Neural progenitor cell (in vitro differentiated cells): Measurements from ENCODE around the gene CEP104. TPM values are rescaled to one million over a fixed set of nuclear protein-coding genes. Genes with fewer than 3 reads are reported as not detected.

Experiments used
- DNase-seq: peaks from one replicate; pipeline ENCODE4 v3.0.0-alpha.2; 2016; ENCODE audit warnings: low spot score
- H2AFZ ChIP-seq: fragments of 200-600 bp; sonication (generic); replicated peaks from 2 replicates; pipeline ENCODE4 v1.6.1; 2016; ENCODE audit warnings: antibody characterized with exemption
- H3F3A ChIP-seq: fragments of 200-600 bp; sonication (generic); 2 replicates; pipeline ENCODE4 v1.6.1; 2016; ENCODE audit warnings: antibody characterized with exemption, low read depth
- H3K27ac ChIP-seq: fragments of 200-600 bp; sonication (generic); 2 replicates; pipeline ENCODE4 v1.5.1; 2016; ENCODE audit warnings: mild to moderate bottlenecking
- H3K27me3 ChIP-seq: fragments of 200-600 bp; sonication (generic); 2 replicates; pipeline ENCODE4 v1.6.1; 2016; ENCODE audit warnings: mild to moderate bottlenecking, moderate library complexity
- H3K36me3 ChIP-seq: fragments of 200-600 bp; sonication (generic); 2 replicates; pipeline ENCODE4 v1.5.1; 2016
- H3K4me1 ChIP-seq: fragments of 200-600 bp; sonication (generic); 2 replicates; pipeline ENCODE4 v1.6.1; 2016; ENCODE audit warnings: mixed run types
- H3K4me2 ChIP-seq: fragments of 200-600 bp; sonication (generic); 2 replicates; pipeline ENCODE4 v1.6.1; 2016
- H3K4me3 ChIP-seq: fragments of 200-600 bp; sonication (generic); 2 replicates; pipeline ENCODE4 v1.5.1; 2016
- H3K79me2 ChIP-seq: fragments of 200-600 bp; sonication (generic); 2 replicates; pipeline ENCODE4 v1.6.1; 2016; ENCODE audit warnings: low read depth
- H3K9ac ChIP-seq: fragments of 200-600 bp; sonication (generic); 2 replicates; pipeline ENCODE4 v1.6.1; 2016
- H3K9me3 ChIP-seq: fragments of 200-600 bp; sonication (generic); 2 replicates; pipeline ENCODE4 v1.5.1; 2016; ENCODE audit warnings: low read depth
- H4K20me1 ChIP-seq: fragments of 200-600 bp; sonication (generic); 2 replicates; pipeline ENCODE4 v1.6.1; 2016; ENCODE audit warnings: low read depth
- H3K27ac Mint-ChIP-seq: 3 replicates; pipeline ENCODE4 v1.8.0; 2021; ENCODE audit warnings: mixed read lengths
- H3K27me3 Mint-ChIP-seq: 2 replicates; pipeline ENCODE4 v1.8.0; 2022; ENCODE audit warnings: low read depth, mild to moderate bottlenecking, inconsistent platforms, moderate library complexity, mixed read lengths; ENCODE audit not compliant: insufficient read depth
- H3K36me3 Mint-ChIP-seq: 3 replicates; pipeline ENCODE4 v1.8.0; 2021; ENCODE audit warnings: mixed read lengths
- H3K4me1 Mint-ChIP-seq: 3 replicates; pipeline ENCODE4 v1.8.0; 2021; ENCODE audit warnings: mixed read lengths
- H3K4me3 Mint-ChIP-seq: 3 replicates; pipeline ENCODE4 v1.8.0; 2021; ENCODE audit warnings: mild to moderate bottlenecking, moderate library complexity, mixed read lengths
- H3K9me3 Mint-ChIP-seq: 3 replicates; pipeline ENCODE4 v1.8.0; 2020; ENCODE audit warnings: mixed read lengths
- EZH2 ChIP-seq: fragments of 200-600 bp; sonication (generic); IDR thresholded peaks from 2 replicates; pipeline ENCODE4 v1.6.1; 2017; ENCODE audit warnings: antibody characterized with exemption, mild to moderate bottlenecking, moderate library complexity
- EZH2phosphoT487 ChIP-seq: fragments of 200-600 bp; sonication (generic); IDR thresholded peaks from 2 replicates; pipeline ENCODE4 v1.6.1; 2017; ENCODE audit warnings: antibody characterized with exemption
- total RNA-seq: library from RNA; depleted of rRNA; stranded (reverse); fragments of >200 nt; gene quantifications from 2 replicates; pipeline ENCODE4 v1.2.3, GENCODE V29; 2015; ENCODE audit warnings: low replicate concordance
- TF ChIP-seq, protein P1 (sequence below): fragments of 200-600 bp; sonication (generic); IDR thresholded peaks from 2 replicates; pipeline ENCODE4 v1.5.1; 2017; ENCODE audit warnings: antibody characterized with exemption, mild to moderate bottlenecking

CEP104 gene
- total RNA-seq, 1 donor from 2014 or later = 12.9 TPM

DNA sequence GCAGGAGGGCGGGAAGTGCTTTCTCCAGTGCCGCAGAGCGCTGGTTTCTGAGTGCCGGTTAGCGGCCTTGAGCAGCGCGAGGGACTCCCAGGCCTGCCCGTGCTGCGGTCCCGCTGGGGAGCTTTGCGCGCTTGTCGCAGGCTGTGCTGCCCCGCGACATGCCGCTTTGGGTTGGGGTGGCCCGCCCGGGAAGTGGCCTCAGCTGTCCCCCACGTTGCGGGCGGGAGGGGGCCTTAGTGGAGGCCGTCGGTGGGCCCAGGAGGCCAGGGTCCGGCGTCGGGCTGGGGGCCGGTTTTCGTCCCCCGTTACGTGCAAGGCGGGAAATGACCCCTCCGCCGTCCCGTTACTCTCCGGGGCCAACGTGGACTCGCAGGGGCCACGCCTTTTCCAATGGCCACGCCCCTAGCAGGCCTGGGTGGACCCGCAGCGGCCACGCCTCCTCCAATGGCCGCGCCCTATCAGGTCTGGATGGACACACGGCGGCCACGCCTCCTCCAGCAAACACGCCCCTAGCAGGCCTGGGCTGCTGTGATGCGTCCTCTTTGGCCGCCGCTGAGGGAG, 44.0 kb upstream of the CEP104 start:
- Histone ChIP-seq H3F3A (peaks cover 12% of the 10 kb centered on the region), H3K9me3 (peaks cover 5% of the 10 kb centered on the region), H3K9ac (no peak overlapping the region), H3K4me2 (peak overlapping the region; percentile 83), H3K27ac (peak overlapping the region; percentile 68), H3K79me2 (peaks cover 38% of the 10 kb centered on the region), H3K4me1 (peaks cover 20% of the 10 kb centered on the region), H2AFZ (peak overlapping the region; percentile 96), H3K36me3 (peaks cover 4% of the 10 kb centered on the region), H3K4me3 (peak overlapping the region; percentile 79), H3K27me3 (no peaks in the 10 kb centered on the region), H4K20me1 (peaks cover 7% of the 10 kb centered on the region)
- TF ChIP-seq EZH2 = no peak
- TF ChIP-seq, protein P1, sequence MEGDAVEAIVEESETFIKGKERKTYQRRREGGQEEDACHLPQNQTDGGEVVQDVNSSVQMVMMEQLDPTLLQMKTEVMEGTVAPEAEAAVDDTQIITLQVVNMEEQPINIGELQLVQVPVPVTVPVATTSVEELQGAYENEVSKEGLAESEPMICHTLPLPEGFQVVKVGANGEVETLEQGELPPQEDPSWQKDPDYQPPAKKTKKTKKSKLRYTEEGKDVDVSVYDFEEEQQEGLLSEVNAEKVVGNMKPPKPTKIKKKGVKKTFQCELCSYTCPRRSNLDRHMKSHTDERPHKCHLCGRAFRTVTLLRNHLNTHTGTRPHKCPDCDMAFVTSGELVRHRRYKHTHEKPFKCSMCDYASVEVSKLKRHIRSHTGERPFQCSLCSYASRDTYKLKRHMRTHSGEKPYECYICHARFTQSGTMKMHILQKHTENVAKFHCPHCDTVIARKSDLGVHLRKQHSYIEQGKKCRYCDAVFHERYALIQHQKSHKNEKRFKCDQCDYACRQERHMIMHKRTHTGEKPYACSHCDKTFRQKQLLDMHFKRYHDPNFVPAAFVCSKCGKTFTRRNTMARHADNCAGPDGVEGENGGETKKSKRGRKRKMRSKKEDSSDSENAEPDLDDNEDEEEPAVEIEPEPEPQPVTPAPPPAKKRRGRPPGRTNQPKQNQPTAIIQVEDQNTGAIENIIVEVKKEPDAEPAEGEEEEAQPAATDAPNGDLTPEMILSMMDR = no peak
- no peak for TF ChIP-seq EZH2phosphoT487
- Mint-ChIP-seq H3K27ac (peak overlapping the region; percentile 100), H3K27me3 (peaks cover 14% of the 10 kb centered on the region), H3K4me3 (peak overlapping the region; percentile 97), H3K4me1 (peaks cover 29% of the 10 kb centered on the region), H3K9me3 (peaks cover 15% of the 10 kb centered on the region), H3K36me3 (peaks cover 19% of the 10 kb centered on the region)
- DNase-seq = peak; percentile 99

DNA sequence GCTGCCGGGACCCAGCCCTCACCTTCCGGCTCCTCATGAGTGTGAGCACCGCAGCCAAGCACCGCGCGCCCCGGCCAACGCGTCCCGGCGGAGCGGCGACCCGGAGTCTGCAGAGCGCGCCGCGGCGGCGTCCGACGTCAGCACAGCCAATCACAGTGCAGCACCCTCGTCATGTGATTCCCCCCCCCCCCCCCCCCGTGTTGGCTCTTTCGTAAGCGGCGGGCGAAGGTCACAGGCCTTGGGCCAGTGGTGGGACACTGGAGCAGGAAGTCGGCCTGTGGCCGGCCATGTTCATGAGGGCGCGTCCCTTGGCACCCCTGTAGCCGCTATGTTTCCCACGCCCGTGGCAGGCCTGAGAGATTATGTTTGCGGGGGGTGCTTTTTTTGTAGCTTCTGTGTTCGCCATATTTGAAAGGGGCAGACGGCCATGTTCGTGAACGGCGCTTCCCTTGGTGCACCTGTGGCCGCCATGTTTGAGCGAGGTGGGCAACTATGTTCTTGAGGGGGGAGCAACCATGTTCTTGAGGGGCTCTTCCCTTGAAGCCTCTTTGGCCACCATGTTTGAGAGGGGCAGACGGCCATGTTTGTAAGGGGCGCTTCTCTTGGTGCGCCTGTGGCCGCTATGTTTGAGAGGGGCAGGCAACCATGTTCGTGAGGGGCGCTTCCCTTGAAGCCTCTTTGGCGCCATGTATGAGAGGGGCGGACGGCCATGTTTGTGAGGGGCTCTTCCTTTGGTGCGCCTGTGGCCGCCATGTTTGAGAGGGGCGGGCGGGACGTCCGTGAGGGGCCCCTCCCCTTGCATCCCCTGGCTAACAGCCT, 43.3 kb upstream of the CEP104 start, which contains the start of gene C1orf174:
Gene C1orf174 (minus strand): TSS at position 123 of the 819 bp plus-strand sequence. CDS start 86 bp downstream, at position 37.
- Mint-ChIP-seq H3K27me3 (peaks cover 8% of the 10 kb centered on the region), H3K9me3 (peaks cover 15% of the 10 kb centered on the region), H3K4me1 (peaks cover 26% of the 10 kb centered on the region), H3K27ac (peak within 1 kb of the TSS; percentile 100), H3K36me3 (peaks cover 19% of the 10 kb centered on the region), H3K4me3 (peak within 1 kb of the TSS; percentile 97)
- Histone ChIP-seq H3K27me3 (no peaks in the 10 kb centered on the region), H3K4me1 (peaks cover 20% of the 10 kb centered on the region), H3K4me2 (peak within 1 kb of the TSS; percentile 83), H3F3A (peaks cover 12% of the 10 kb centered on the region), H3K9ac (peak within 1 kb of the TSS; percentile 70), H3K79me2 (peaks cover 45% of the 10 kb centered on the region), H4K20me1 (peaks cover 7% of the 10 kb centered on the region), H2AFZ (peak within 1 kb of the TSS; percentile 96), H3K36me3 (peaks cover 4% of the 10 kb centered on the region), H3K9me3 (peaks cover 5% of the 10 kb centered on the region), H3K27ac (peak within 1 kb of the TSS; percentile 92), H3K4me3 (peak within 1 kb of the TSS; percentile 79)
- peak; percentile 99 for DNase-seq
- TF ChIP-seq EZH2 (no peak), EZH2phosphoT487 (no peak)
- TF ChIP-seq, protein P1 = no peak

DNA sequence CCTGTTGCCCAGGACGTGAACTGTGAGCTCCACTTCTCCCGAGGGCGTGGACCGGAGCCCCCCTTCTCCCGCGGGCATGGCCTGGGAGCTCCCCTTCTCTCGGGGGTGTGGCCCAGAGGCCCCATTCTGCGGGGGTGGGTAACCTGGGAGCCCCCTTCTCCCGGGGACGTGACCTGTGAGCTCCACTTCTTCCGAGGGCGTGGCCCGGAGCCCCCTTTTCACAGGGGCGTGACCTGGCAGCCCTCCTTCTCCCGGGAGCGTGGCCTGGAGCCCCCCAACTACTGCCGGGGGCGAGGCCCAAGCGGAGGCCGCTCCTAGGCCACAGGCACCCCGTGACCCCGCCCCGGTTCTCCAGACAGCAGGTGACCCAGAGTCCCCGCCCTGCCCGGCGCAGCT, 42.7 kb upstream of the CEP104 start:
- Mint-ChIP-seq H3K4me3 (peak overlapping the region; percentile 97), H3K27ac (no peak overlapping the region), H3K27me3 (peaks cover 6% of the 10 kb centered on the region), H3K9me3 (peaks cover 15% of the 10 kb centered on the region), H3K36me3 (peaks cover 19% of the 10 kb centered on the region), H3K4me1 (peaks cover 25% of the 10 kb centered on the region)
- Histone ChIP-seq H3K4me1 (peaks cover 20% of the 10 kb centered on the region), H2AFZ (peak overlapping the region; percentile 45), H3K9me3 (peaks cover 5% of the 10 kb centered on the region), H3K4me3 (peak overlapping the region; percentile 79), H3K4me2 (peak overlapping the region; percentile 83), H3F3A (peaks cover 12% of the 10 kb centered on the region), H3K79me2 (peaks cover 51% of the 10 kb centered on the region), H3K27ac (peak overlapping the region; percentile 92), H4K20me1 (peaks cover 7% of the 10 kb centered on the region), H3K9ac (peak overlapping the region; percentile 70), H3K36me3 (peaks cover 4% of the 10 kb centered on the region), H3K27me3 (no peaks in the 10 kb centered on the region)
- TF ChIP-seq EZH2 (no peak), EZH2phosphoT487 (no peak)
- TF ChIP-seq, protein P1 = no peak
- DNase-seq = peak; percentile 66
